ENCODE measurements around the gene GABRB1. TPM values are rescaled to one million over a fixed set of nuclear protein-coding genes. Genes with fewer than 3 reads are reported as not detected.

GABRB1 gene
- not detected for polyA plus RNA-seq (2013)

DNA sequence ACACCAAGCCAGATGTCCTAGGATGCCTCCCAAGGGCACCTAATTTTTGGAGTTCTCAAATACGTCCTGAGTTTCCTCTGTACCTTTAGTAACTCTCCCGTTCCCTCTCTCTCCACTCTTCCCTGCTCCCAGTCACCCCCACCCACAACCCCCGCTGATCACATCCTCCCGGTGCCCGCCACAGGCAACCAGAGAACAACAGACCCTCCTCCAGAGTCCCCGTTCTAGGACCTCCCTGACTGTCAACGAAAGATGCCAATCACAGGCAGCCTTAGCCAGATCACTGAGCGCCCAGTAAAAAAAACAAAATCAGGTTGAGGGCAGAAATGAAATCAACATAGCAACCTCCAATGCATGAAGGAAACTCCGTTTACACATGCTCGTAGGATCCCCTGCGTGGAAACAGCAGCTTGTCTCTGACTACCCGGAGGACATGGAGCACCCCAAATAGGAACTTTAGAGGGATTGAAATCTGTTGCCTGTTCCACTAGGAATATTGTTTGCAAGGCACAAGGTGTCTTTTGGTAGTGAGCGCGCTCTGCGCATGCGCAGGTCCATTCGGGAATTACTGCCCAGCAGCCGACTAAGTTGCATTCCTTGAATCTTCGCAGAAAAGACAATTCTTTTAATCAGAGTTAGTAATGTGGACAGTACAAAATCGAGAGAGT lies at the start of gene GABRB1:
Gene GABRB1, plus strand, starts transcription at position 557 of the 668 bp plus-strand sequence.
- Histone ChIP-seq H3K27ac (ENCODE audit: insufficient read depth in 1 of 2, low read depth in 1 of 2, low read length in 2 of 2, poor library complexity in 1 of 2, severe bottlenecking in 2 of 2) (no peak within 1 kb of the TSS), H3K36me3 (ENCODE audit: control insufficient read depth in 4 of 4, insufficient read depth in 4 of 4, low read length in 3 of 4) (no peaks in the 10 kb centered on the region), H3K9me3 (ENCODE audit: control extremely low read depth in 1 of 5, control insufficient read depth in 4 of 5, insufficient read depth in 2 of 5, low read depth in 1 of 5, low read length in 4 of 5) (no peaks in the 10 kb centered on the region), H3K4me3 (ENCODE audit: control insufficient read depth in 1 of 7, extremely low read depth in 1 of 7, insufficient read depth in 4 of 7, low read depth in 2 of 7, low read length in 6 of 7) (peak within 1 kb of the TSS; percentile 30 to 76 (median 46)), H3K27me3 (replicated peaks in 2 of 5; ENCODE audit: control insufficient read depth in 4 of 5, insufficient read depth in 5 of 5, low read length in 4 of 5) (peaks cover 16 to 41% (median 27%) of the 10 kb centered on the region in 5 experiments), H3K4me1 (ENCODE audit: control extremely low read depth in 1 of 4, control insufficient read depth in 4 of 4, insufficient read depth in 4 of 4, low read length in 3 of 4) (peaks cover 0 to 20% (median 12%) of the 10 kb centered on the region in 4 experiments)
- ChIA-PET CTCF (interaction anchor here (0.5 kb wide), 1 partner anchor 34 kb away, joined by 3 read pairs; no protein-coding TSS in a partner anchor), POLR2A (no interaction called here)
- DNase-seq: peak; percentile 4 to 31 (median 26)
- WGBS (ENCODE audit: insufficient coverage): 10% methylated on average over 16 of the region's 20 CpGs

DNA sequence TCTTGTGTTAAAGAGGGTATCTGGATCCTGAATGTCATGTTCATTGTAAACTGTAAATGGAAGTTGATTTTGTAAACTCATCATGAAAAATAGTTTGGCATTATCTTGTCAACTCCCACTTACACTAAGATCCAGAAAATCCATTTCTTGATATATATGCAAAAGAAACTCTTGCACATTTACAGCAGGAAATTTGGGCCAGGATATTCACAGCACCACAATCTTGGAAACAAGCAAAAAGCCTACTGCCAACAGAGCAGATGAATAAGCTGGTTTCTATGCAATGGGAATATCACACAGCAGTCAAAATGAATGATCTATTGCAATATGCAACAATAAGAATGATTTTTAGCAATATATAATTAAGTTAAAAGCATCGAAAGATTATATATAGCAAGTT lies 46.6 kb upstream of the GABRB1 start:
- ChIA-PET POLR2A (no interaction called here), CTCF (no interaction called here)
- H3K27ac ChIP-seq (ENCODE audit: insufficient read depth in 1 of 2, low read depth in 1 of 2, low read length in 2 of 2, poor library complexity in 1 of 2, severe bottlenecking in 2 of 2): no peak overlapping the region
- H3K4me1 ChIP-seq (ENCODE audit: control extremely low read depth in 1 of 4, control insufficient read depth in 4 of 4, insufficient read depth in 4 of 4, low read length in 3 of 4): no peaks in the 10 kb centered on the region
- H3K4me3 ChIP-seq (ENCODE audit: control insufficient read depth in 1 of 7, extremely low read depth in 1 of 7, insufficient read depth in 4 of 7, low read depth in 2 of 7, low read length in 6 of 7): no peak overlapping the region
- DNase-seq: no peak
- peaks cover 0 to 3% (median 0%) of the 10 kb centered on the region in 5 experiments for H3K9me3 ChIP-seq (ENCODE audit: control extremely low read depth in 1 of 5, control insufficient read depth in 4 of 5, insufficient read depth in 2 of 5, low read depth in 1 of 5, low read length in 4 of 5)
- peaks cover 2 to 28% (median 15%) of the 10 kb centered on the region in 5 experiments for H3K27me3 ChIP-seq (replicated peaks in 2 of 5; ENCODE audit: control insufficient read depth in 4 of 5, insufficient read depth in 5 of 5, low read length in 4 of 5)
- H3K36me3 ChIP-seq (ENCODE audit: control insufficient read depth in 4 of 4, insufficient read depth in 4 of 4, low read length in 3 of 4): no peaks in the 10 kb centered on the region
- no CpG with 5 or more reads among the region's 1 CpG for WGBS (ENCODE audit: insufficient coverage)

DNA sequence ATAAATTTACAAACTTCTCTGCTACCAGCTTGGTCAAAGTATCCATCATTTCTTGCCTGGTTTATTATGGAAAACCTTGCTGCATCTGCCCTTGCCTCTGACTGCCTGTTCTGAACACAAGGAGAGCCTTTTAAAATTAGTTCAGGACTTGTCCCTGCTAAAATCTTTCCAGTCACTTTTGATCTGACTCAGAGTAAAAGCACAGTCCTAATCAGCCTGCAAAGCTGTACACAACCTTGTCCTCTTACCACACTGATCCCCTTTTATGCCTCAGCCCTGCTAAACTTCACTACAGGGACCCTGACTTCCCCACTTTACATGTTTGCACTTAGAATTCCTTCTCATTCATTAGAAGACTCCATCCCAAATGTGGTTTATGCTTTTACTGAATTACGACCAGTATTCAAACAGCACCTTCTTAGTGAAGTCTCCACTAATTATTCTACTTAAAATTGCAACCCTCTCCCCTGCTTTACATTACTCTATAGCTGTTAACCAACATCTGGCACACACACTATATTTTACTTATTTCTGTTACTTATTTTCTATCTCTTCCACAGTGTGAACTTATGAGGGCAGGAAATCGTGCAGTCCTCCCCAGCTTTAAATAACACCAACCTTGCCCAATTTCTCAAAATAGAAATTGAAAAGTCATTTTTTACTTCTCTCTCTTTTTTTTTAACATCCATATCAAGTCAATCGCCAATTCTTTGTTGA lies 44.3 kb upstream of the GABRB1 start:
- DNase-seq: no peak
- H3K36me3 ChIP-seq (ENCODE audit: control insufficient read depth in 4 of 4, insufficient read depth in 4 of 4, low read length in 3 of 4): no peaks in the 10 kb centered on the region
- no peak overlapping the region for H3K4me3 ChIP-seq (ENCODE audit: control insufficient read depth in 1 of 7, extremely low read depth in 1 of 7, insufficient read depth in 4 of 7, low read depth in 2 of 7, low read length in 6 of 7)
- H3K9me3 ChIP-seq (ENCODE audit: control extremely low read depth in 1 of 5, control insufficient read depth in 4 of 5, insufficient read depth in 2 of 5, low read depth in 1 of 5, low read length in 4 of 5): peaks cover 0 to 3% (median 0%) of the 10 kb centered on the region in 5 experiments
- H3K27me3 ChIP-seq (replicated peaks in 2 of 5; ENCODE audit: control insufficient read depth in 4 of 5, insufficient read depth in 5 of 5, low read length in 4 of 5): peaks cover 2 to 42% (median 23%) of the 10 kb centered on the region in 5 experiments
- ChIA-PET CTCF (no interaction called here), POLR2A (no interaction called here)
- H3K4me1 ChIP-seq (ENCODE audit: control extremely low read depth in 1 of 4, control insufficient read depth in 4 of 4, insufficient read depth in 4 of 4, low read length in 3 of 4): no peaks in the 10 kb centered on the region
- H3K27ac ChIP-seq (ENCODE audit: insufficient read depth in 1 of 2, low read depth in 1 of 2, low read length in 2 of 2, poor library complexity in 1 of 2, severe bottlenecking in 2 of 2): no peak overlapping the region
- WGBS (ENCODE audit: insufficient coverage): 85% methylated on average over 2 of the region's 3 CpGs

DNA sequence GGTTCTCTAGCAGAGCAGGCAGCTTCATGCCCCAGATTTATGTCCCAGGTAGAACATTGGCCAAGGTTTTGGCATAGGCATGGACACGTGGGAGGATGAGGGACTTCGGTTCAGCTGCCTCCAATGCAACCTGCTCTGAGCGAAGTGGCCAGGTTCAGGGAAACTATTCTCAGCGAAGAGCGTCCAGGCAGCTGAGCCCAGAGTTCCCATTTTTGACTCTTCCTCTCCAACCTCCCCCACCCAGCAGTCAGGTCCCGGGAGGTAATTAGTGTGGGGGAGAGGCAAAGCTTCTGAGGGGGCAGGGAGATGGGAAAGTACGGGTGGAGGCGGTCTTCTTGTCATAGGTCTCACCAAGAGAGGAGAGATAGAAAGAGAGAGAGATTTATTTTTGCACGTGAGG lies 39.0 kb upstream of the GABRB1 start:
- no CpG with 5 or more reads among the region's 9 CpGs for WGBS (ENCODE audit: insufficient coverage)
- Histone ChIP-seq H3K4me3 (ENCODE audit: control insufficient read depth in 1 of 7, extremely low read depth in 1 of 7, insufficient read depth in 4 of 7, low read depth in 2 of 7, low read length in 6 of 7) (no peak overlapping the region), H3K36me3 (ENCODE audit: control insufficient read depth in 4 of 4, insufficient read depth in 4 of 4, low read length in 3 of 4) (no peaks in the 10 kb centered on the region), H3K4me1 (ENCODE audit: control extremely low read depth in 1 of 4, control insufficient read depth in 4 of 4, insufficient read depth in 4 of 4, low read length in 3 of 4) (peaks cover 0 to 17% (median 11%) of the 10 kb centered on the region in 4 experiments), H3K27me3 (replicated peaks in 2 of 5; ENCODE audit: control insufficient read depth in 4 of 5, insufficient read depth in 5 of 5, low read length in 4 of 5) (peaks cover 10 to 69% (median 44%) of the 10 kb centered on the region in 5 experiments), H3K27ac (ENCODE audit: insufficient read depth in 1 of 2, low read depth in 1 of 2, low read length in 2 of 2, poor library complexity in 1 of 2, severe bottlenecking in 2 of 2) (no peak overlapping the region), H3K9me3 (ENCODE audit: control extremely low read depth in 1 of 5, control insufficient read depth in 4 of 5, insufficient read depth in 2 of 5, low read depth in 1 of 5, low read length in 4 of 5) (peaks cover 0 to 3% (median 0%) of the 10 kb centered on the region in 5 experiments)
- DNase-seq: no peak
- ChIA-PET POLR2A (interaction anchor here (0.6 kb wide), 1 partner anchor 136 kb away, joined by 3 read pairs; no protein-coding TSS in a partner anchor), CTCF (no interaction called here)

- DNase-seq: peak in 2 of 3 donors; percentile 32 to 50
- POLR2A ChIA-PET: no interaction called here
- WGBS (ENCODE audit: insufficient coverage): under 1% methylated on average over 53 of the region's 67 CpGs
- Histone ChIP-seq H3K36me3 (ENCODE audit: control insufficient read depth in 4 of 4, insufficient read depth in 4 of 4, low read length in 3 of 4) (no peaks in the 10 kb centered on the region), H3K27ac (ENCODE audit: insufficient read depth in 1 of 2, low read depth in 1 of 2, low read length in 2 of 2, poor library complexity in 1 of 2, severe bottlenecking in 2 of 2) (no peak within 1 kb of the TSS), H3K9me3 (ENCODE audit: control extremely low read depth in 1 of 5, control insufficient read depth in 4 of 5, insufficient read depth in 2 of 5, low read depth in 1 of 5, low read length in 4 of 5) (peaks cover 0 to 3% (median 0%) of the 10 kb centered on the region in 5 experiments), H3K4me1 (ENCODE audit: control extremely low read depth in 1 of 4, control insufficient read depth in 4 of 4, insufficient read depth in 4 of 4, low read length in 3 of 4) (peaks cover 0 to 17% (median 11%) of the 10 kb centered on the region in 4 experiments), H3K4me3 (ENCODE audit: control insufficient read depth in 1 of 7, extremely low read depth in 1 of 7, insufficient read depth in 4 of 7, low read depth in 2 of 7, low read length in 6 of 7) (peak within 1 kb of the TSS in 6 of 7 experiments; percentile 31 to 79 (median 48)), H3K27me3 (replicated peaks in 2 of 5; ENCODE audit: control insufficient read depth in 4 of 5, insufficient read depth in 5 of 5, low read length in 4 of 5) (peaks cover 12 to 63% (median 41%) of the 10 kb centered on the region in 5 experiments)
- CTCF ChIA-PET: no interaction called here
These were observed 38.0 kb upstream of the GABRB1 start, which contains the start of gene GABRA4 for GRCh38 chr4:46993075-46994006. TSS of gene GABRA4 (minus strand) at chr4:46993581. CDS start at chr4:46993424, 157 bp downstream.

DNA sequence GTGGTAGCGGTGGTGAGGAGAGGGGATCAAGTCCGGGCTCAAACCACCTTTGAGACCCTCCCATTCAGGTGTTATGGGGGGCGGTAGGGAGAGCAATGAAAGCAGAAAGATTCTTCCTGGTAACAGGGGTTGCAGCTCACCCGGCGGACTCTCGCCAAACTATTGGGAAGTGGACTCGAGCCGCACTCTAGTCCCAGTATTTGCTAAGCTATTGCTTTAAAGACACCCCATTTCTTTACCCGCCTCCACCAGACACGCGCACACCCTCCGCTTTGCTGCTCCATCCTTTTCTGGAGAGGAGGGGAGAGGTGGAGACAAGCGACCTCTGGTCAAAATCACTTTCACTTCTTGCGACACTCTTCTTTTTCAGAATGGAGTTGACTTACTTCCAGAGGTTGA lies 37.4 kb upstream of the GABRB1 start:
- ChIA-PET POLR2A (no interaction called here), CTCF (no interaction called here)
- Histone ChIP-seq H3K4me1 (ENCODE audit: control extremely low read depth in 1 of 4, control insufficient read depth in 4 of 4, insufficient read depth in 4 of 4, low read length in 3 of 4) (peaks cover 0 to 17% (median 11%) of the 10 kb centered on the region in 4 experiments), H3K4me3 (ENCODE audit: control insufficient read depth in 1 of 7, extremely low read depth in 1 of 7, insufficient read depth in 4 of 7, low read depth in 2 of 7, low read length in 6 of 7) (peak overlapping the region in 5 of 7 experiments; percentile 31 to 79 (median 51)), H3K27me3 (replicated peaks in 2 of 5; ENCODE audit: control insufficient read depth in 4 of 5, insufficient read depth in 5 of 5, low read length in 4 of 5) (peaks cover 9 to 59% (median 36%) of the 10 kb centered on the region in 5 experiments), H3K27ac (ENCODE audit: insufficient read depth in 1 of 2, low read depth in 1 of 2, low read length in 2 of 2, poor library complexity in 1 of 2, severe bottlenecking in 2 of 2) (no peak overlapping the region), H3K36me3 (ENCODE audit: control insufficient read depth in 4 of 4, insufficient read depth in 4 of 4, low read length in 3 of 4) (no peaks in the 10 kb centered on the region), H3K9me3 (ENCODE audit: control extremely low read depth in 1 of 5, control insufficient read depth in 4 of 5, insufficient read depth in 2 of 5, low read depth in 1 of 5, low read length in 4 of 5) (peaks cover 0 to 3% (median 0%) of the 10 kb centered on the region in 5 experiments)
- WGBS (ENCODE audit: insufficient coverage): 0% methylated on average over 3 of the region's 14 CpGs
- peak in 2 of 3 donors; percentile 39 to 45 for DNase-seq

All from common myeloid progenitor, CD34-positive (primary cell).